Embryonic facial prominence (tissue), 1 donor: ENCODE measurements around the gene ARCN1.

ENCODE experiments used
- DNase-seq: peaks from one replicate; pipeline ENCODE4 v3.0.0-alpha.2; 2016; ENCODE audit errors: extremely low spot score

Gene ARCN1

DNA sequence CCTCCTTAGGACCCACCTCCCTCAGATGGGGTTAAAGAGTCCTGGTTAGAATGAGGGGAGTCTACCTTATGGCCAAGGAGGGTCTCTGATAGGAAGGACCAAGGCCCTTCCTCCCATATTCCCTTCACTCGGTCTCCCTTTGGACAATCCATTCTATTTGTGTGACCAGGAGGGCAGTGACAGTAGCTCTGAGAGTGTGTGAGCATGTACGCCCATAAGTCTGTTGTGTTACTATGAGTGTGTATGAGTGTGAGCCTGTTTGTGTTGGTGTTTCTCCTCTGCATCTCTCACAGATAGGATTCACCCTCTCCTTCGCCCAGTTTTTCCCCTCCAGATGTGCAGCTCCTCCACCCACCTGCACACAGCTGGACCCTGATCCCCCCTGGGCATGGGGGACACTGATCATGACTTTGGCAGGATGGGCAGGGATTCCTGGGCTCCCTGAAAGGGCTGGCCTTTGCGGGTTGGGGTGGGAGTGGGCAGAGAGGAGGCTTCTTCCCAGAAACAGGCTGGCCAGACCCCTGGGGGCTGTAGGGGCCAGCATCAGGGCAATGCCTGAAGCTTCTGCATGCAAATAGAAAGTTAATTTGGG is 49.7 kb downstream of the ARCN1 start:
- no peak for DNase-seq

DNA sequence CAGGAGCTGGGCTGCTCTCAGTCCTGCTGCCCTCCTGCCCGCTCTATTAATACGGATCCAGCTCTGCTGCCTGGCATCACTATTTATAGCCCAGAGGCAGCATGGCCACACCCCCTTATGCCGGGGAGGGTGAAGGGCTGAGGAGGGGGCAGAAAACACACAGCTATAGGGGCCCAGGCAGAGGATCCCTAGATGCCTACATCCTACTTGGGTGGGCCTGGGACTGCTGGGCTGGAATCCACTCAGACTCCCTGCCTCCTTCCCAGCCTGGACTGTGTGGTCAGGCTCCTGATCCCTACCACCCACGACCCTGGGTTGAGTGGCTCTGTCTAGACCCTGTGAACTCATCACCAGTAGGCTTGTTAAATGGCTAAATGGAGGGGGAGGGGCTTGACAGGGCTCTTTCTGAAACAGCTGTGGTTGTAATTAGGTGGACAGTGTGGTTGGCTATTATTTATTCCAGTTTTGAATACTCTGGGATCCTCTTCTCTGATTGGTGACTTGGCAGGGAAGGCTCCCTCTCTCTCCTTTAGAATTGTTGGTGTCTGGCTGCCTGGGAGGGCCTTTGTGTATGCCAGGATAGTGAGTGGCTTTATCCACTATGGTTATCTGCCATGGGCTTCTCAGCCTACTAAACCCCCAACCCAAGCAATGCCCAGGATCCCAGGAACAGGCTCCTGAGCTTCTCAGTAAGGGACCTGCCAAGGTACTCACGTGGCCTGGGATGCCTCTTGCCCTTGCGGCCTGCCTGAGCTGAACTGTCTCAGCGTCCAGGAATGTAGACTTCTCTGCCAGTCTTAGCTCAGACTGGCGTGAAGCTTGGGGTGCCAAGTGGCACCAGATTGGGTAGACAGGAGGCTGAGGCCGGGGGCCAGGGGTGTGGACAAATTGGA is 50.4 kb downstream of the ARCN1 start:
- DNase-seq = no peak

DNA sequence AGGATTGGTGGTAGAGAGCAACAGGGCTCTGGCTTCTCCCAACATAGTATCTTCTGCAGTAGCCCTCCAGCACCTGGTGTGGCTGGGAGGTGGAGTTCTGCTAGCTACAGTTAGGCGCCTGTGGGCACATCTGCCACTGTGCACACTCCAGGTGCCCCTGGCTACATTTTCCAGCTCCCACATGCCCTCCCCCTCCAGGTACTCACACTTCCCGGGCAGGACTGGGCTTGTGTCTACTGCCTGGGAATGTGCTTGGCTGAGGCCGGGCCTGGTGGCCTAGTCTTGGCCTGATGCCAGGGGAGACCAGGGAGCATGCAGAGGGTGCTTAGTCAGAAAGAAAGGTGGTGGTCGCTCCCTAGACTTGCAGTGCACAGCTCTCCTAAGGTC is 51.1 kb downstream of the ARCN1 start:
- DNase-seq = no peak

DNA sequence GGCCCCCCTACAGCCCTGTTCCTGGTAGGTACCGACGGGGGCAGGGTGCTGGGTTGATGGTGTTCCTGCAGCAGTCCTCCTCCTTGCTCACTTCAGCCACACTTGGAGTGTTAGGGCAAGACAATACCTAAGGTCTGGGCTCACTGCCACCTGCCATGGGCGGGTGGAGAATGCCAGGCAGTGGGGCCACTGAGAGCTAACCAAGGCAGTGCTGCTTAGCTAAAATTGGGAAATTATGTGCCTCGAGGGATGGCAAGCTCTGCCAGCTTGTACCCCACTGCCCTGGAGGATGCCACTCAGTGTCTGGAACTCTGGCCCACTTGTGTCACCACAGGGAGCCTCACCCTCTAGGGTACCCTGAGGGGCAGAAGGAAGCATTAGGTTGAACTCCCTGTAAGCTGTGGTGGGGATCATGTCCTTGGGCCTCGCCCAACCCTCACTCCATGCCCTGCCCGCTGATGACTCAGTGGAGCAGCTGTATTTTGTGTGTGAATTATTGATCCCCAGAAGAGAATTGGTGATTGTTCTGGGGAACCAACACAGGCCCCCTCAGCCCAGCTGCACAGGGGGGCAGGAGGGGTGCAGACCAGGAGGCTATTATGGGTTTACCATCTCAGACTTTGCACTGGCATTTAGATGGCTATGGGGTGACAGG is 53.0 kb downstream of the ARCN1 start:
- DNase-seq = no peak

DNA sequence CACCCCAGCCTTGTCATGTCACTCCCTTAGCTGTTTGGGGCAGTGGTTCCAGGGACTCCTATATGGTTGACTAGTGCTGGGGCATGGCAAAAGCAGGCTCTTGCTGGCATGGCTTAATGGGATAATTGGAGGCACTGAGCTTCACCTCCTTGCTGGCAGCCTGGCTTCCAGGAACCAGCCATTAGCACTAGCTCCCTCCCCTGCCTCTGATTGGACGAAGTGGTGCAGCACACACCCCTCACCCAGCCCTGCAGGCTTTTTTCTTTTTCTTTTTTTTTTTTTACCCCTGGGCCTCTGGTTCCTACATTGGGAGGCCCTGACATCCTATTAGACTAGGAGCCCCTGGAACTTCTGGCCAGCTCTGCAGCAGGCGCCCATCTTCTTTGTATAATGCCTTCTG is 53.8 kb downstream of the ARCN1 start:
- no peak for DNase-seq

DNA sequence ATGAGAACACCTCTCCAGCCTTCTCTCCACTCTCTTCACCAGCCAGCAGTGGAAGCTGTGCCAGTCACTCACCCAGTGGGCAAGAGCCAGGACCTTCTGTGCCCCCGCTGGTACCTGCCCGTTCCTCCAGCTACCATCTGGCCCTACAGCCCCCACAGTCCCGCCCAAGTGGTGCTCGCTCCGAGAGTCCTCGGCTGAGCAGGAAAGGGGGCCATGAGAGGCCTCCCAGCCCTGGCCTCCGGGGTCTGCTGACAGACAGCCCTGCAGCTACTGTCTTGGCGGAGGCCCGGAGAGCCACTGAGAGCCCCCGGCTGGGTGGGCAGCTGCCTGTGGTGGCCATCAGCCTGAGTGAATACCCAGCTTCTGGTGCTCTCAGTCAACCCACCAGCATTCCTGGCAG is 55.4 kb downstream of the ARCN1 start:
- no peak for DNase-seq

DNA sequence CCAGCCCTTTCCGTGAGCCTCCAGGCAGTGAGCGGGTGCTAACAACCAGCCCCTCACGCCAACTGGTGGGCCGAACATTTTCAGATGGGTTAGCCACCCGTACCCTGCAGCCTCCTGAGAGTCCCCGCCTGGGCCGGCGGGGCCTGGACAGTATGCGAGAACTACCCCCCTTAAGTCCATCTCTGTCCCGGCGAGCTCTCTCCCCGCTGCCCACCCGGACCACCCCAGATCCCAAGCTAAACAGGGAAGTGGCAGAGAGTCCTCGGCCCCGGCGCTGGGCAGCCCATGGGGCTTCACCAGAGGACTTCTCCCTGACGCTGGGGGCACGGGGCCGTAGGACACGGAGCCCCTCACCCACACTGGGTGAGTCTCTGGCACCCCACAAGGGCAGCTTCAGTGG is 55.8 kb downstream of the ARCN1 start:
- no peak for DNase-seq

DNA sequence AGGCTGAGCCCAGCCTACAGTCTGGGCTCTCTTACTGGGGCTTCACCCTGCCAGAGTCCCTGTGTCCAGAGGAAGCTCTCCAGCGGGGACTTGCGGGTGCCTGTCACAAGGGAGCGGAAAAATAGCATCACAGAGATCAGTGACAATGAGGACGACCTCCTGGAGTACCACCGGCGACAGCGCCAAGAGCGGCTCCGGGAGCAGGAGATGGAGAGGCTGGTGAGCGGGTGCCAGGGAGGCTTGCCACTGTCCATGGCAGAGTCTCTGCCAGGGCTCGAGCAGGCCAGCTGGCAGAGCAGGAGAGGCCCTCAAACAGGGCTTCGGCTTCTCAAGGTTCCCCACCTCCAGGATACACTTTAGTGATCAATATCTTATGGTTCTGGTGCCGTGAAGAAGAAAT is 56.2 kb downstream of the ARCN1 start:
- DNase-seq = no peak

DNA sequence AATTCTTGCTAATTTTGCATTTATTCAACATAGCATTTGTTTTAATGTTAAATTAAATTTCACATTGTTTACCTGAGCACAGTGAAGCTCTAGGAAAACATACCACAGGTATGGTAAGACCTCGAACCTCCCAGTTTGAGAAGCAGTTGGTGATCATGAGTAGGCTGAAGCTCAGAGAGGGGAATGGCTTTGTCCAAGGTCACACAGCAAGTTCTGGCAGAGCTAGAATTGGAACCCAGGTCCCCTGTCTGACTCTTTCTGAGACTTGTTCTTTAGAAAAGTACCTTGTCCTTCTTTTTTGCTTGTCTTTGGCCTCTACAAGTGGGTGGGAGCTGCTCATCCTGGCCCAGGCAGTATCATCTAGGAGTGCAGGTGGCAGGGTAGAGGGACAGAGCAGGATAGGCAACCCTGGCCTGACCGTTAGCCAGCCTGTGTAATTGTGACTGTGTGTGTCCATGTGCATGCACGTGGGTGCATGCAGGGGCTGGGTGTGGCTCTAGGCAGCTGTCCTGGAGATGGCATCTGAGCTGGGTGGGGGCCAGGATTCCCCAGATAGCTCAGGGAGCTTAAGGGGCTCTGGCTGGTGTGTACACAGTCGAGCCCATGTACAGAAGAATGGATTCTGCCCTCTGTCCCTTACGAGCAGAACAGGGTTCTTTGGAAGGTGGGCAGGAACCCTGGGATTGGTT is 56.8 kb downstream of the ARCN1 start:
- DNase-seq = no peak

DNA sequence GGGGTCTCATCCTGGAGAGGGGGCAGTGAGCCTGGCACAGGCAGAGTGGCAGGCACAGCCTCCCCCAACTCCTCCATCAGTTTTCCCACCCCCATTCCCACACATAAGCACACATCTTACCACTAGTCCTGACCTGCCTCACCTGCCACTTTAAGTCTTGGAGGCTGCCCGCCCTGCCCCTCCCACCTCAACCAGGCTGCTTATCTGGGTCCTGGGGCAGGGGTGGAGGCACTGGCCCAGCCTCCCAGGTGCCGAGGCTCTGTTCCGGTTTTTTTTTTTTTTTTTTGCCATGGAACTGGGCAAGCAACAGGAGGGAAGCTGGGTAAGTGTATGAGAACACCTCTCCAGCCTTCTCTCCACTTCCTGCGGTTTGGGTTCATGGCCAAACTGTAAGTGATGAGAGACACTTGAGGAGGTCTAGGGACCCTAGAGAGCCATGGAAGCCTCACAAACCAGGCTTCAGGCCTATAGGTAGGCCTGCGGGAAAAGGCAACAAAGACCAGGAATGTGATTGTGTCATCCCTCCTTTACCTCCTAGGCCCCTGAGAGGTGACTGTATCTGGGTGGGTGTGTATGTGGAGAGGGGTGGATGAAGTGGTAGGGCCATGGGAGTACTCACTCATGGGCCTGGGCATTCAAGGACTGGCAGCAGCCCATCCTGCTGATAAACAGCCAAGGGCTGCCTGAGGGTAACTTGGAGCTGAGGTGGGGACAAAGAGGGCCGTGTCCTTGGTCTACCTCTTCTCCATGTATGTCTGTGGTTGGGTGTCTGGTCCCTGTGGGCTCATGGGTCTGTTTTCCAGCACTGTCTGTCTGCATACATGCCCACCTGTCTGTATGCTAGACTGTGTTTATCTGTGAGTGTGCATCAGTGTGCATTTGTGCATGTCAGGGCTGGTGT is 57.8 kb downstream of the ARCN1 start:
- DNase-seq = no peak

DNA sequence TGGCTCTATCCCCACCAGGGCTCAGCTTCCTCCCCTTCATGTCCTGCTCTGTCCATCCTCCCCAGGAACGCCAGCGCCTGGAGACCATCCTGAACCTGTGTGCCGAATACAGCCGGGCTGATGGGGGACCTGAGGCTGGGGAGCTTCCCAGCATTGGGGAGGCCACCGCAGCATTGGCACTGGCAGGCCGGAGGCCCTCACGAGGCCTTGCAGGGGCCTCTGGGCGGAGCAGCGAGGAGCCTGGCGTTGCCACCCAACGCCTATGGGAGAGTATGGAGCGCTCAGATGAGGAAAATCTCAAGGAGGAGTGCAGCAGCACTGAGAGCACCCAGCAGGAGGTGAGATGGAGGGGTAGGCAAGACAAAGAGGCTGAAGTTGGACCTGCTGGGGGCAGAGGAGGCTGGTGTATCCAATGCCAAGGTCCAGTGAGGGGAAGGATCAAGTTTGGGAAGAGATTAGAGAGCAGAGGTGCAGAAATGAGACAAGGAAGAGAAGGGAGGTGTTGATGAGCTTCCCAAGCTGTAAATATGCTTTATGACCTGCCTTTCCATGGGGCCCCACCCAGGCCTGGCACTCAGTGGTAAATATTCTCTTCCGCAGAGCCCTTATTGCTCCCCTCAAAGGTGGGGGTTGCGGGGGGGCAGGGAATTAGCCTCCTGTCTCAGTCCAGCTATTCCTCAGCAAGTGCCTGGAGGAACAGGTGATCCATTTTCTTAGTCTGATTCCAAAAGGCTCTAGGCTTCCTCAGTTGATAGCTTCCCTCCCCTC is 59.1 kb downstream of the ARCN1 start:
- no peak for DNase-seq

DNA sequence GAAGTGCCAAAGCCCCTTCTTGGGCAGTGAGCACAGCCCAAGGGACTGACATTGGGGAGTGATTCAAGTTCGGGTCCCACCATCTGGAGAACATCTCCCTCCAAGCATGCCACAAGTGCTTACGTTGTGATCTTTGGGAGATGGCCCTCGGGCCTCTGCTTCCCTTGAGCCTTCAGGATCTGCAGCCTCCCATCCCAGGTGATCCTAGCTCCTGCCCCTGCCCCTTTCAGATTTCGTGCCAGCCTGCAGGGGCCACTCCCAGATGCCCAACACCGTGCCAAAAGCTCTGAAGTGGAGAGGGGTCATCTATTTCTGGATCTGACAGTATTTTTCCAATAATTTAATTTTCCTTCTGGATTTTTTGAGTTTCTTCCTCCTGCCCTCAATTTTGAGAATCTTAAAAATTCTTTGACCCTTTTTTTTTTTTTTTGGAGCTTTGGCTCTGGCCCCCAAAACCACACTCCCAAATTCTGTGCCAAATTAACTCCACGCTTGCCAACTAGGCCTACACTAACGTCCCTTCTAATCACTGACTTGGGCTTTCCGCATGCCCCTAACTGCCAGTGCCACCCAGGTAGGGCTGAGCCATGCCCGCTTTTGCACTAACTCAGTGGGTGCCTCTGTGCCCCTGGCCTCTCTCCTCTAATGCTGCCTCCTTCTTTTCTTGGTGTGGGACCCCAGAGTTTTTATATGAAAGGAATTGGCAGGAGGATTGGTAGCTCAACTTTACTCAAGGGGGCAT is 60.5 kb downstream of the ARCN1 start:
- no peak for DNase-seq

DNA sequence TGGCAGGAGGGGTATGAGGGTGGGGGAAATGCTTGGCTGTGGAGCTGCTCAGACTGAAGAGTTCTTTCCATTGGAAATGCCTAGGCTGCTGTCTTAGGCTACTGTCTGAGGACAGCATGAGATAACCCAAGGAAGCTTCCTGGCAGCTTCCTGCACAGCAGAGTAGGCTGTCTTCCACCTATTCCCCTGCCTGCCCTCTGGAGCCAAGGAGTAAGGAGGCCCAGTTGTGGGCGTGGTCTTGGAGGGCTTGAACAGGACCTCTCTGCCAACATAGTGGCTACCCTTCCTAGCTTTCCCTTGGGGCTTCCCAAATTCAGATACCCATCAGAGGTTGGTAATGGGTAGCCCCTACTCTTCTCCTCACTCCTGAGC is 61.1 kb downstream of the ARCN1 start:
- DNase-seq = no peak

DNA sequence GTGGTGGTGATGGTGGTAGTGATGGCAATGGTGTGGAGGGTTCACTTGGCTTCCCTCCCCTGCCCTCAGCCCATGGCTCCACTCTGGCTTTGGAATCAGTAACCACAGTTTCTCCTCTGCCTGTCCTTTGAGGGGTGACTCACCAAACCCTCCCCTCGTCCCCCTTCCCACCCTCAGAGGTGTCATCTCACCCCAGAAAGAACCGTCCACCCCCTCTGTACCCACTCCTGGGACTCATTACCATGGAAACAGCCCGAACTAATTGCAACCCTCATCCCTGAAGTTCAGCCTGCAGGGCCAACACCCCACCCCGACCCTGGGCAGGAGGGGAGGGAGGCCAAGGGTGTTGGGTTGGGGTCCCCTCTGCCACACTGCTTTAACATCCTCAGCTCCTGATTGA is 61.8 kb downstream of the ARCN1 start:
- DNase-seq = no peak

DNA sequence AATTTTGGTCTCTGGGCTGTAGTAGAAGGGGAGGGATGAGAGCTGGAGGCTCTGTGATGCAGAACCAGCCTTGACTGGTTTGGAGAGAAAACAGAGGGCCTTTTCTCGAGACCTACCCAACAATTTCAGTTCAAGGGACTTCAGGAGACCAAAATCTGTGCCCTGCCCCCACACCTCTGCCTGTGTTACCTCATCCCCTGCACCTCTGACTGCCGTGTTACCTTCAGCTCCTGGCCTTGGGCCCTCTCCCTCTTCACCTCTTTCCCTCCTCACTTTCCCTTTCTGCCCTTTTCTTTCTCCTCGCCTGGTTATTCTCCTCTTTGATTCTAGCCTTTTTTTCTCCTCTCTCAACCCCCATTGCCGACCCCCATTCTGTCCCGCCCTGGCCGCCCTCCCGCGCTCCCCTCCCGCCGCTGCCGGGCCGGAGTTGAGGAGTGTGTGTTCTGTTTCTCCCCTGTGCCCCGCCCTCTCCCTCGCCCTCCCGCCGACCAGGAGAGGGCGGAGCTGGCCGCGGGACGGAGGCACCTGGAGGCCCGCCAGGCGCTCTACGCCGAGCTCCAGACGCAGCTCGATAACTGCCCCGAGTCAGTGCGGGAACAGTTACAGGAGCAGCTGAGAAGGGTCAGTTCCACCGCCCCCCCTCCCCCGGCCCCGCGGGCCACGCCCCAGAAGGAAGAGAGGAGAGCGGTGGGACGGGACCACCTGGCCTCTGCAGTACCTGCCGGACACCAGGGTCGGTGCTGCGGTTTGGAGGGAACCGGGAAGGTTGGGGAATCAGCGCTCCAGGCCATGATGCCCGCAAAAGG is 62.4 kb downstream of the ARCN1 start:
- no peak for DNase-seq

DNA sequence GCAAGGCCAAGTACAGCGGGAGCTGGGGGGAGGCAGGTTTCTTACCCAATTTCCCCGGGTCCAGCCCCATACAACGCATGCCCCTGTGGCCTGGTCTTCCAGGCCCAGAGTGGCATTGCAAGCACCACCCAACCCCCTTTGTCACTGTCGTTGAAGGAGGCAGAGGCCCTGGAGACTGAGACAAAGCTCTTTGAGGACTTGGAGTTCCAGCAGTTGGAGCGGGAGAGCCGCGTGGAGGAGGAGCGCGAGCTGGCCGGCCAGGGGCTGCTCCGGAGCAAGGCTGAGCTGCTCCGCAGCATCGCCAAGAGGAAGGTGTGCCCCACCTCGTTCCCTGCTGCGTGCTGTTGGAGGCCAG is 63.0 kb downstream of the ARCN1 start:
- no peak for DNase-seq

DNA sequence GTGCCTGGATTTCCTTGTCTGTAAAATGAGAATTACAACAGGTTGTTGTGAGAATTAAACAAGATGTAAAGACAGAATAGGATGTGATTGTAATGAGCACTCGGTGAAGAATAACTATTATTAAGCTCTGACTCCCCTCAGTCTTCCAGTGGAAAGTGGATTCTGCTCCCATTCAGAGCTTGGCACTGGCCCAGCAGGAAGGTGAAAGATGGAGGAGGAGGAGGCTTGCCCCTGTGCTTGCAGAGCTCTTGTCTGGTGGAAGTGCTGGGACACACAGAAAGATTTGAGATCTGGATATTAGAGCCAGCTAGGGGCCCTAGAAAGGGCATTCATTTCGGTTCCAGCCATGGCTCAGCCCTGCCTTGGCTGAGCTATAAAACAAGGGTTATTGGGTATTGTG is 63.4 kb downstream of the ARCN1 start:
- no peak for DNase-seq

DNA sequence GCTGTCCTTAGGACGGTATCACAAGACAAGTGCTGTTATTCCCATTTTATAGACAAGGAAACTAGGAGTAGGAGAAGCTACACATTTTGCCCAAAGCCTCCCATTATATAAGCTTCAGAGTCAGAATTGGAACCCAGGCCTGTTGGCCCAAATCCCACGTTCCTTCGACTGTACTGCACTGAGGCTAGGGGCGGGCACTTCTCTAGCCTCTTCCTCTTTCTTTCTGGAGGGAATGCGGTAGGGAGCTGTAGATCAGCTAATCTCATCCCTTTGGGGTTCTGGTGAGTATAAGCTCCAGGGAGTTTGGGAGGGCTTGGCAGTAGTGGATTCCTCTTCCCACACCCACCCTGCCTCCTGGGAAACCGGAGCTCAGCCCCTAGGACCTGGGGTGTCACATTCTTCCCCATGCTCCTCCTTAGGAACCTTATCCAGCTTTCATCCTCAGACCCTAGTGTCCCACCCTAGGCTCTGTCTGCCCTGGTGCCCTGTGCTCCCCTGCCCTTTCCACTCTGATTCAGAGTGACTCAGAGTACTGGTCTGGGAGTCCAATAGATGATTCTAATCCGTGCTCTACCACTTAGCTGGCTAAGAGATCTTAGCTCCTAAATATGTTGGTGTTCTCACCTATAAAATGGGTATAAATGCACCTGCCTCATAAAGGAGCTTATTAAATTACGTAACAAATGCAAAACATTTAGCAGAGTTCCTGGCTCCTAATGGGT is 64.5 kb downstream of the ARCN1 start:
- no peak for DNase-seq

DNA sequence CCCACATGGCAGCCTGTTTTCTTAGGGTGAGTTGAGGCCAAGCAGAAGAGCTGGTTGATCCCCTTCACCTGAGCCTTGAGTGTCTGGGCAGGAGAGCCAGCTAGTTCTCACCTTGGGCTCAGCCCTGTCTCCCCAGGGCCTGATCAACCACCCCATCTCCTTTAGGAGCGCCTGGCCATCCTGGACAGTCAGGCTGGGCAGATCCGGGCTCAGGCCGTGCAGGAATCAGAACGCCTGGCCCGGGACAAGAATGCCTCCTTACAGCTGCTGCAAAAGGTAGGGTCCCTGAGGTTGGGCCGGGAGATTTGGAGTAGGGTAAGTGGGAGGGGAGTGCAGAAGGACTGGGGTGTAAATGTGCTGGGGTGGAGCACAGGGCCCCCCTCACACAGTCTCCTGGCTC is 66.5 kb downstream of the ARCN1 start:
- DNase-seq = no peak
